Astrocyte (in vitro differentiated cells and primary cell): ENCODE results near the gene TSC1.

Experiments
- CTCF ChIP-seq: IDR thresholded peaks from 2 replicates; pipeline ENCODE4 v1.5.1; 2011; ENCODE audit warnings: low read depth, mild to moderate bottlenecking, inconsistent platforms, low read length, moderate library complexity; ENCODE audit not compliant: insufficient read depth
- EZH2 ChIP-seq: IDR thresholded peaks from 2 replicates; pipeline ENCODE4 v1.6.1; 2012; ENCODE audit warnings: mild to moderate bottlenecking, low read length, inconsistent platforms; ENCODE audit not compliant: insufficient read depth

- no peak for TF ChIP-seq CTCF
- no peak for TF ChIP-seq EZH2
Observed at GRCh38 chr9:132955123-132955522, 10.7 kb upstream of the TSC1 start.
